ENCODE measurements around the gene PCNX1. TPM values are rescaled to one million over a fixed set of nuclear protein-coding genes. Genes with fewer than 3 reads are reported as not detected.

Gene PCNX1
- total RNA-seq, 1 experiment from 2014 or later = 23.3 TPM

- ChIA-PET POLR2A (ENCODE audit: unreplicated experiment) (no interaction called here), CTCF (no interaction called here)
- ATAC-seq = no peak
- Histone ChIP-seq H2AFZ (ENCODE audit: low read length) (no peak overlapping the region), H3K9me3 (ENCODE audit: low read length) (peaks cover 20% of the 10 kb centered on the region), H3K4me1 (ENCODE audit: insufficient read depth, low read length) (no peaks in the 10 kb centered on the region), H3K9me2 (replicated peaks; ENCODE audit: low read length) (no peaks in the 10 kb centered on the region), H3K9ac (ENCODE audit: low read length) (no peak overlapping the region), H3K4me3 (ENCODE audit: low read length) (no peak overlapping the region), H4K20me1 (ENCODE audit: low read length) (no peaks in the 10 kb centered on the region), H3K36me3 (ENCODE audit: low read depth, low read length) (0 out of 2 replicates have a peak, but pooled peaks cover 5% of the 10 kb centered on the region), H3K79me2 (ENCODE audit: low read length) (no peaks in the 10 kb centered on the region), H3K4me2 (ENCODE audit: low read length) (no peak overlapping the region), H3F3A (ENCODE audit: low read length, unreplicated experiment) (no peaks in the 10 kb centered on the region), H3K27me3 (ENCODE audit: low read length) (no peaks in the 10 kb centered on the region), H3K27ac (ENCODE audit: low read length) (no peak overlapping the region)
- no TSS peak for BruUV-seq (replicated peaks)
- TF ChIP-seq EZH2 (IDR thresholded peaks at IDR 0.05; ENCODE audit: low read length, unreplicated experiment) (no peak), EZH2phosphoT487 (IDR thresholded peaks at IDR 0.05; ENCODE audit: borderline replicate concordance, low read length) (no peak)
- TF ChIP-seq, protein P1, sequence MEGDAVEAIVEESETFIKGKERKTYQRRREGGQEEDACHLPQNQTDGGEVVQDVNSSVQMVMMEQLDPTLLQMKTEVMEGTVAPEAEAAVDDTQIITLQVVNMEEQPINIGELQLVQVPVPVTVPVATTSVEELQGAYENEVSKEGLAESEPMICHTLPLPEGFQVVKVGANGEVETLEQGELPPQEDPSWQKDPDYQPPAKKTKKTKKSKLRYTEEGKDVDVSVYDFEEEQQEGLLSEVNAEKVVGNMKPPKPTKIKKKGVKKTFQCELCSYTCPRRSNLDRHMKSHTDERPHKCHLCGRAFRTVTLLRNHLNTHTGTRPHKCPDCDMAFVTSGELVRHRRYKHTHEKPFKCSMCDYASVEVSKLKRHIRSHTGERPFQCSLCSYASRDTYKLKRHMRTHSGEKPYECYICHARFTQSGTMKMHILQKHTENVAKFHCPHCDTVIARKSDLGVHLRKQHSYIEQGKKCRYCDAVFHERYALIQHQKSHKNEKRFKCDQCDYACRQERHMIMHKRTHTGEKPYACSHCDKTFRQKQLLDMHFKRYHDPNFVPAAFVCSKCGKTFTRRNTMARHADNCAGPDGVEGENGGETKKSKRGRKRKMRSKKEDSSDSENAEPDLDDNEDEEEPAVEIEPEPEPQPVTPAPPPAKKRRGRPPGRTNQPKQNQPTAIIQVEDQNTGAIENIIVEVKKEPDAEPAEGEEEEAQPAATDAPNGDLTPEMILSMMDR (conservative IDR thresholded peaks at IDR 0.05; ENCODE audit: low read depth, low read length) = no peak
- intact Hi-C loops (cut with micrococcal nuclease) = no loop called here
- DNase-seq = no peak
These were observed 243.5 kb downstream of the PCNX1 start for GRCh38 chr14:71150737-71151136.

GRCh38 chr14:71155743-71156142 is 248.5 kb downstream of the PCNX1 start:
- Histone ChIP-seq H3K4me2 (ENCODE audit: low read length) (no peak overlapping the region), H2AFZ (ENCODE audit: low read length) (no peak overlapping the region), H3K9me3 (ENCODE audit: low read length) (peaks cover 11% of the 10 kb centered on the region), H3K9ac (ENCODE audit: low read length) (no peak overlapping the region), H3K79me2 (ENCODE audit: low read length) (no peaks in the 10 kb centered on the region), H3K4me1 (ENCODE audit: insufficient read depth, low read length) (no peaks in the 10 kb centered on the region), H3K9me2 (replicated peaks; ENCODE audit: low read length) (no peaks in the 10 kb centered on the region), H3K4me3 (ENCODE audit: low read length) (no peak overlapping the region), H3K36me3 (ENCODE audit: low read depth, low read length) (no peaks in the 10 kb centered on the region), H4K20me1 (ENCODE audit: low read length) (no peaks in the 10 kb centered on the region), H3K27ac (ENCODE audit: low read length) (no peak overlapping the region), H3F3A (ENCODE audit: low read length, unreplicated experiment) (no peaks in the 10 kb centered on the region), H3K27me3 (ENCODE audit: low read length) (no peaks in the 10 kb centered on the region)
- intact Hi-C loops (cut with micrococcal nuclease) = no loop called here
- no peak; the same call in 1 of the 2 replicates for ATAC-seq
- CTCF ChIA-PET = no interaction called here
- BruUV-seq (replicated peaks) = no TSS peak
- DNase-seq = no peak
- no peak for TF ChIP-seq EZH2phosphoT487 (IDR thresholded peaks at IDR 0.05; ENCODE audit: borderline replicate concordance, low read length)
- TF ChIP-seq, protein P1 (conservative IDR thresholded peaks at IDR 0.05; ENCODE audit: low read depth, low read length) = no peak
- no peak for TF ChIP-seq EZH2 (IDR thresholded peaks at IDR 0.05; ENCODE audit: low read length, unreplicated experiment)
- POLR2A ChIA-PET (ENCODE audit: unreplicated experiment) = interaction anchor here (0.5 kb wide), 1 partner anchor 103 kb away, joined by 5 read pairs; no protein-coding TSS in a partner anchor

DNA sequence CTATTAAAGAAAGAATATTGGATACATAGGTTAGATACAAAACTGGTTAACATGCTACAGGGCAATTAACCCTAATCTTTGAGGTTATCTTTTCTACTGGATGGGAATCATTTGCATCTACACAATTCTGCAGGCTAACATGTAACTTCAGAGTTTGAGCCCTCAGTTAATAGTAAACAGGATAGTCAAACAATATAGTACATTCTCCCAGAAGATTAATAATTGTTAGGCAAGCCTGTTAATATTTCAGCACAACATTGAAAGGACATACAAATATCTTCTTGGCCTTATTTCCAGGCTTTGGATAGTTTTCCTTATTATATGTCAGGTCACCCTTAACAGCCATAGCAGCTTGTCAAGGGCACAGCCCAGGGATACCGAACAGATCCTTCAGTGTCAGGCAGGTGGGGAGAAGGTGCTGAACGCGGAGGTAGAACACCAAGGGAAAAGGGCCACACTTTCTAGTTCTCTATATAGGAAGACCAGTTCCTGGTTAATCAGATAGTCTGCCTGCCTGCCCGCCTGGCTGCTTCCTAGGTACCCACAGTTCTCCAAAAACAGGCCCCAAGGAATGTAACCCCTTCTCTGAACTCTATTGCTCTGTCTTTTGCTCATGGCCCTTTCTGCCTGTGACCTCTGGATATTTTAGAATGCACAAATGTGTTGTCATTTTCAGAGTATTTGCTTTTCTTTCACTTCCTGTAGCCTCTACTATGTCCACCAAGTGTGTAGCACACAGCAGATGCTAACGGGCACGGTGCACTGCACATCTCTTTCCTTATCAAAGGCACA is 256.0 kb downstream of the PCNX1 start:
- no peak overlapping the region for H3K4me3 ChIP-seq (ENCODE audit: low read length)
- POLR2A ChIA-PET (ENCODE audit: unreplicated experiment) = no interaction called here
- TF ChIP-seq EZH2phosphoT487 (IDR thresholded peaks at IDR 0.05; ENCODE audit: borderline replicate concordance, low read length) (no peak), EZH2 (IDR thresholded peaks at IDR 0.05; ENCODE audit: low read length, unreplicated experiment) (no peak)
- TF ChIP-seq, protein P1 (conservative IDR thresholded peaks at IDR 0.05; ENCODE audit: low read depth, low read length) = no peak
- no peaks in the 10 kb centered on the region for H3F3A ChIP-seq (ENCODE audit: low read length, unreplicated experiment)
- no peaks in the 10 kb centered on the region for H3K27me3 ChIP-seq (ENCODE audit: low read length)
- DNase-seq (no peak), ATAC-seq (no peak)
- no peak overlapping the region for H3K9ac ChIP-seq (ENCODE audit: low read length)
- H3K9me3 ChIP-seq (ENCODE audit: low read length) = no peaks in the 10 kb centered on the region
- no peak overlapping the region for H3K27ac ChIP-seq (ENCODE audit: low read length)
- CTCF ChIA-PET = no interaction called here
- no peaks in the 10 kb centered on the region for H3K36me3 ChIP-seq (ENCODE audit: low read depth, low read length)
- intact Hi-C loops (cut with micrococcal nuclease) = no loop called here
- H3K4me2 ChIP-seq (ENCODE audit: low read length) = no peak overlapping the region
- no peak overlapping the region for H2AFZ ChIP-seq (ENCODE audit: low read length)
- no peaks in the 10 kb centered on the region for H3K79me2 ChIP-seq (ENCODE audit: low read length)
- H4K20me1 ChIP-seq (ENCODE audit: low read length) = no peaks in the 10 kb centered on the region
- no peaks in the 10 kb centered on the region for H3K9me2 ChIP-seq (replicated peaks; ENCODE audit: low read length)
- H3K4me1 ChIP-seq (ENCODE audit: insufficient read depth, low read length) = no peaks in the 10 kb centered on the region
- BruUV-seq (replicated peaks) = no TSS peak
